Stimulated activated CD8-positive, alpha-beta memory T cell treated with anti-CD3 and anti-CD28 coated beads, Interleukin-15, amount 100 ng/mL, for 1 hour (primary cell): ENCODE data around the gene ASCL3.
"Not testable (repeated sequence)": the region's sequence is repeated elsewhere in the genome, so short reads cannot be mapped to it uniquely, and the experiment has no call there.

Source experiments
- DNase-seq: peaks from one replicate; pipeline ENCODE4 v3.0.0-alpha.2; 2020; ENCODE audit warnings: low read depth

ASCL3 gene

GRCh38 chr11:8947230-8947943 is 4.6 kb upstream of the ASCL3 start:
- DNase-seq, result no peak

- DNase-seq, result no peak
These were observed 1.3 kb downstream of the ASCL3 start for GRCh38 chr11:8941341-8942103.

DNA sequence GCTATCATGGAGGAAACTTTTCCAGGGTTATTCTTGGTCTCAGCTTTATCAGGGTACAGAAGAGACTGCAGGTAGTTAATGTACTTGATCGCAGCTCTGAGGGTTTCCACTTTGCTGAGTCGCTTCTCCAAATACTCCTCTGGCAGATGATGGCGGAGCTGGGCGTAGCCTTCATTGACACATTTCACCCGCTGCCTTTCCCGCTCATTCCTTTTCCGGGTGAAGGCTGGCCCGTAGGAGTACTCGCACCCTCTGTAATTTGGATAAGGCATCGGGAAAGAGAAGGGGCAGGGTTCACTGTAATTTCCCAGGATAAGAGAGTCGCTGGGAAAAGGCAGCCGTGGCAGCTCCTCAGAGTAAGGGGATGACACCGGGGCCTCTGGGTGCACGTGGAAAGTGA is 5.2 kb downstream of the ASCL3 start:
- DNase-seq, result no peak

DNA sequence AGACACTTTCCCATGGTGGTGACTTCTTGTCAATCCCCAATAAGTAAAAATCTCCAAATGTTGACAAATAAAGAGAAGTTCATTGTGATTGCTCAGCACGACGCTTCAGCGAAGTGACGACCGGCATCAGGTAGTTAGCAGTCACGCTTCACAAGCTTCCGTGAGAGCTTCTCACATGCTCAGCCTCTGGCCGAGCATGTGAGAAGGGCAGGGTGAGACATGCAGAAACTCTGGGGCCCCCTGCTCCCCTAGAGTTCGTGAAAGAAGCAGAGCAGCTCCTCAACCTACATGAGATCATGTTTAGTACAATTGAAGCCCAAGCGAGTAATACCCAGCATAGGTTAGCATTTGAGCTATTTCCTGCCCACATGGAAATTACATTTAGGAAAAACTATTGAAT is 5.7 kb downstream of the ASCL3 start:
- DNase-seq, result no peak

DNA sequence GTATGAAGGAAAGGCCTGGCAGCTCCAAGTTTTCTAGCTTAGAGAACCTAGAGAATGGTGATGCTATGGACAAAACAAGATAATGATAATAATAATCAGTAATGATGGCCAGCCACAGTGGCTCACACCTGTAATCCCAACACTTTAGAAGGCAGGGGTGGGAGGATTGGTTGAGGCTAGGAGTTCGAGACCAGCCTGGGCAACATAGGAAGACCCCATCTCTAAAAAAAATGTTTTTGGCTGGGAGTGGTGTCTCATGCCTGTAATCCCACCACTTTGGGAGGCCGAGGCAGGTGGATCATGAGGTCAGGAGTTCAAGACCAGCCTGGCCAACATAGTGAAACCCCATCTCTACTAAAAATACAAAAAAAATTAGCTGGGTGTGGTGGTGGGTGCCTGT is 7.0 kb downstream of the ASCL3 start:
- not testable (repeated sequence) for DNase-seq

GRCh38 chr11:8934742-8935488 is 7.9 kb downstream of the ASCL3 start:
- no peak for DNase-seq

DNA sequence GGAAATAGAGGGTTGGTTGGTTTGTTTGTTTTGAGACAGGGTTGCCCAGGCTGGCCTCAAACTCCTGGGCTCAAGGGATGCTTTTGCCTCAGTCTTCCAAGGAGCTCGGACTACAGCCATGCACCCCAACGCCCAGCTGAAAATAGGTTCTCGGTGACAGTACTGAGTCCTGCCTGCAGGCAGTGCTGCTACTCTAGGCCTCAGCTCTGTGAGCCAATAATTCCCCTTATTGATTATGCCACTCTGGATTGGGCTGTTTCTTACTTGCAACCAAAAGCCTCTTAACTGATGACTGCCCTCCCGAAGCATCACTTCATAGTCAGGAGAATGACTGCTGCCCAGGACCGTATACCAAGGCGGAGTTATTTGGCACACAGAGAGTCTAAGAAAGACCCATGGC is 8.9 kb downstream of the ASCL3 start:
- no peak for DNase-seq

DNA sequence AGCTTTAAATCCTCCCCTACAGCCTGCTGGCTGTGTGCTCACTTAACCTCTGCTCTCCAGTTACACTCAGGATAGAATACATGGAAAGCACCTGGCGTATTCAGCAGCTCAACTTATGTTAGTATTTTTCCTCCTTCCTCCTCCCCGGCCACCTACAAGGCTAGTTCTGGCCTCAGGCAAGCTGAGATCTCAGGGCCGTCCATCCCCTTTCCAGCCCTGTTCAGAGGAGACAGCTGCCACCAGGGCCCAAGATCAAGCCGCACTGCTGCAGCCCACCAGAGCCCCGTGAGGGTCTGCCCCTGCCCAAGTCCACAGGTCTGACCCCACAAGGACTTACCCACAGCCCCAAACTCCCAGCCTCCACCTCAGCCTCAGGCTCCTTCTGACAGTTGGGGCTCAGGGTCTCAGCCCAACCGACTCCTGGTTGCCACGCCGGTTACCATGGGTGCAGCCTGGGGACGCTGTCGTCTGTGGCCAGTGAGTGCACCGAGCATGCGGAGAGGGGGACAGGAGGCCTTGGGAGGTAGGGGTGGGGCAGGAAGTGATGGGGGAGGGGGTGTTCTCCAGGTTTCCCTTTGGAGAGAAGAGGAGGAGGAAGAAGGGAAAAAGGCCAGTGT is 10.1 kb downstream of the ASCL3 start, which contains the start of gene C11orf16:
TSS of gene C11orf16 (minus strand) at position 384 of the 617 bp plus-strand sequence. CDS start 639 bp downstream, outside the sequence.
- no peak for DNase-seq

DNA sequence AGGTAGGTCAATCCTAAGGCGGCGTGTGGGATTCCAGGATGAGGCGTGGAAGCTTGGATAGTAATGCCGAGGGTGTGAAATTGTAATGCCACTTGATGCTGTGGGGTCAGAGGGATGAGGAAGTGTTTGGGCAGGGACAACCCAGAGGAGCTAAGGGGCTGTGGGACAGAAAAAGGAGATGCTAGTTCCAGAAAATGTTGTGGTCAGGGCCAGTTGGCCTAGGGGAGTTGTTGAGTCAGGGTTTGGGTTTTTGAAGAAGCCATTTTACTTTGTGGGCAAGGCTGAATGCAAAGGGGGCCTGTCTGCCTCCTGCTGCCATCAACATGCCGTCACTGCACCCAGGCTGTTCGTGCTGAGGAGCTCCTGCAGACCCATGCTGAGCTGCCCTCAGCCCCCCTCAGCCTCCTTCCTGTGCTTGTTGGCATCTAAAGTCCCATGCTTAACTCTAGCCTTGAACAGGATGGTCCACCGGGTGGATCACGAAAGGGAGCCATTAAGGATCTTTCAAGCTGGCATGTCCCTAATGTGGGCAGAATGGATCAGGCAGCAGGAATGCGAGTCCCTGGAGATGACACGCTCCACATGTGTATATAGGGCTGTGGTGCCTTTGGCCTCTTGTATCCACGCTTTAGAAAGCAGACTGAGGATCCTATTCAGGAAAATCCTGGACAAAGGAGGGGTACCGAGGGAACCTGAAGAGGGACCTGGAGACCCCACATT is 12.2 kb downstream of the ASCL3 start:
- DNase-seq, result no peak

DNA sequence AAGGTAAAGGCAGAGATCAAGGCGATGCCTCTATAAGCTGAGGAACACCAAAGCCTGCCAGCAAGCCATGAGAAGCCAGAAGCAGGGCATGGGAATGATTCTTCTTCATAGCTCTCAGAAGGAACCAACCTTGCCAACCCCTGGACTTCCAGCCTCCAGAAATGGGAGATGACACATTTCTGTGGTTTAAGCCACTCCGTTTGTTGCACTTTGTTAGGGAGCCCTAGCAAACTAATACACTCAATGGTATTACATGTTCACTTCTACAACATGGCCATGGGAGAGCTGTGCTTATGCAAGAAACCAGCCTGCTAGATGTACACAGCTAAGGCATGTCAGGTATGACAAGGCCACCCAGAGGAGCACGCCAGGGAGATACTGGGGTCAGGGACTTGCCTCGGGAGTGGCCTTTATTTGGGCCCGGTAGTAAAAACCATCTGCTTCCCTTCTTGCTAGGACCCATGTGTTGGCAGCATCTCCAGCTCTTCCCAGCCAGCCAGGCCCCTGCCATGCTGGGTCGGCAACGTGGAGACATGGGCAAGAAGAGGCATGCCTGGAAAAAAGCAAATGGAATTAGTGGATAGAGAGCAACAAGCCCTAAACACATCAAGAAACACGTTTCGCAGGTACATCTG is 13.7 kb downstream of the ASCL3 start:
- DNase-seq, result no peak

- no peak for DNase-seq
These were observed 14.6 kb downstream of the ASCL3 start for GRCh38 chr11:8928205-8928604.

- DNase-seq, result no peak
These were observed 15.6 kb downstream of the ASCL3 start for GRCh38 chr11:8927233-8927632.

- DNase-seq, result no peak
These were observed 16.6 kb downstream of the ASCL3 start for GRCh38 chr11:8926236-8926635.

DNA sequence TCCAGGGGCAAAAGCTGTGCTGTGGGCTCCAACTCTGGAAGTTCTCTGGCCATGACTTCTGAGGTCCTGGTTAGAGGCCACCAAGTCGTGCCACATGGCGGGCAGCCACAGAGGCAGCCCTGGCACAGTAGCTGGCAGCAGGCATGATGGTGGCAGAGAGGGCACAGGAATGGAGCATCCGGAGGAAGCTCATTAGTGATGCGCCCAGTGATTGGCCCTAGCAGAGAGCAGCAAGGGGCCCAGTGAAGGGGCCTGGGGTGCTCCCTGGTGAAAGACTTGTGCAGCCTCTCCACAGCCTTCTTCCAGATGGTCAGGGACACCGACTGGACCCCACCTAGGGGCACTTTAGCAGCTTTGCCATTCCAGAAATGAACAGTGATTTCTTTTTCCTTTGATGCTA is 17.1 kb downstream of the ASCL3 start:
- DNase-seq, result no peak

DNA sequence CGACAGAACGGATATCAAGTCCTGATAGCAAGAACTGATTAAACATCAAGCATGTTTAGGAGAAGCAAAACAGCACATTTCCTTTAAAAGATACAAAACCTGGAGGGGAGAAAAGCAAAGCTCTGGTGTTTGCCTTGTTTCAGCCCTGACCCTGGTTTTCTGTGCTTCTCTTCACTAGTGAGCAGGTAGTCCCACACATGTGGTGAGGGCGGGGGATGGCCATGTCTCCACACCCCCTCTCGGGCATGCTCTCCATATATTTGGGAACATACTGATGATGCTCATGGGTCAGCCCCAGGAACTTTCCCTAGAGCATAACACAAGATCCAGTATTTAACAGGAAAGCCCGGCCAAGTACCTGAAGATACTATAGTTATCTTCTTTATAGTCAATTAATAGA is 20.1 kb downstream of the ASCL3 start:
- DNase-seq, result no peak

GRCh38 chr11:8917157-8917825 is 25.5 kb downstream of the ASCL3 start:
- no peak for DNase-seq

GRCh38 chr11:8914661-8915018 is 28.2 kb downstream of the ASCL3 start:
- no peak for DNase-seq

- DNase-seq, result no peak
These were observed 28.7 kb downstream of the ASCL3 start for GRCh38 chr11:8913961-8914660.

DNA sequence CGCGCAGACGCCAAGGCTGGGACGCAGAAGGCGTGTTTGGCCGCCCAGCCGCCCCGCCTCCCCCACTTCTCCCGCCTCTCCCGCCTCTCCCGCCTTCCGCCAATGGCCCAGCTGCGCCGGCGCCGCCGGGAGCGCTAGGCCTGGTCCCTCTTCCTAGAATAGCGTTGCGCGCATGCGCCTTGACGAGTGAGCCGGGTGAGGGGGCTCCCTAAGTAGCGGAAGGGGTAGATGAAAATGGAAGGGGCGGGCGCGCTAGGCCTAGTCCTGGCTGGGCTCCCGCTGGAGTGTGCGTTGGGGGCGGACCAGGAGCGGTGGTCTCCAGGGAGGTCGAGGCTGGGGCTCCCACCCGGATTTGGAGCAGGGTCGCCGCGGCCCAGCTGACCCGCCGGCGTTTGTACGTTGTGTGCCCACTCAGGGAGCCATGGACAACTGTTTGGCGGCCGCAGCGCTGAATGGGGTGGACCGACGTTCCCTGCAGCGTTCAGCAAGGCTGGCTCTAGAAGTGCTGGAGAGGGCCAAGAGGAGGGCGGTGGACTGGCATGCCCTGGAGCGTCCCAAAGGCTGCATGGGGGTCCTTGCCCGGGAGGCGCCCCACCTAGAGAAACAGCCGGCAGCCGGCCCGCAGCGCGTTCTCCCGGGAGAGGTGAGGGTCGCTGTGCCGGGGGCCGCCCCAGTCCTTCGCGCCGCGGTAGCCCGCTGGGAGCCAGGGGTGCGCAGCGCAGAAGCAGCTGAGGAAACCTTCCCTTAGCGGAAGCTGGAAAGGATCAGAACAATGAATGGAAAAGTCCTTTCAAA is 31.6 kb downstream of the ASCL3 start, which contains the start of gene AKIP1:
TSS of gene AKIP1 (plus strand) at position 161 of the 795 bp plus-strand sequence. CDS start at position 422, 261 bp downstream.
- peak; percentile 49 for DNase-seq
